Thoracic aorta (tissue), 2 donors: ENCODE data around the gene SLX4. TPM values are rescaled to one million over a fixed set of nuclear protein-coding genes. Genes with fewer than 3 reads are reported as not detected.

ENCODE experiments used
- ATAC-seq: fragments of 150-250 bp; one replicate; pipeline ENCODE4 v1.8.0; 2017; ENCODE audit warnings: low read depth; ENCODE audit not compliant: insufficient number of reproducible peaks, low FRiP score
- DNase-seq: peaks from one replicate; pipeline ENCODE4 v3.0.0-alpha.2; 2020; ENCODE audit warnings: low spot score
- H3K27ac ChIP-seq, 2 donors: fragments of 200-600 bp; sonication (generic); 1 replicate in 1 of 2; 2 replicates in 1 of 2; pipeline ENCODE4 v1.5.1; 2016; ENCODE audit warnings: mild to moderate bottlenecking in 2 of 2, moderate library complexity in 2 of 2
- H3K27me3 ChIP-seq: fragments of 200-600 bp; sonication (generic); replicated peaks from 2 replicates; pipeline ENCODE4 v1.6.0; 2016; ENCODE audit warnings: mild to moderate bottlenecking; ENCODE audit not compliant: insufficient read depth
- H3K36me3 ChIP-seq: fragments of 200-600 bp; sonication (generic); one replicate; pipeline ENCODE4 v1.5.1; 2016
- H3K4me1 ChIP-seq, 2 donors: fragments of 200-600 bp; sonication (generic); 1 replicate in 1 of 2; 2 replicates in 1 of 2; pipeline versions ENCODE4 v1.5.1 to v1.6.0; 2016; ENCODE audit warnings: low read depth in 2 of 2, mild to moderate bottlenecking in 1 of 2; ENCODE audit not compliant: control insufficient read depth in 1 of 2
- H3K4me3 ChIP-seq: fragments of 200-600 bp; sonication (generic); 2 replicates; pipeline ENCODE4 v1.5.1; 2016; ENCODE audit warnings: mild to moderate bottlenecking
- H3K9me3 ChIP-seq: fragments of 200-600 bp; sonication (generic); 2 replicates; pipeline ENCODE4 v1.5.1; 2016
- CTCF ChIP-seq: fragments of 200-600 bp; sonication (generic); IDR thresholded peaks from one replicate; pipeline ENCODE4 v1.5.1; 2019; ENCODE audit warnings: antibody characterized with exemption
- total RNA-seq, 2 donors: library from RNA; depleted of rRNA; stranded (reverse); fragments of >200 nt; gene quantifications; one replicate each; pipeline versions ENCODE4 v1.1.0 to v1.2.3, GENCODE V29; 2016

SLX4 gene
- total RNA-seq, 2 donors from 2014 or later: 6.9 to 7.8 TPM

- Histone ChIP-seq H3K4me1 (no peaks in the 10 kb centered on the region), H3K27ac (no peak overlapping the region), H3K27me3 (no peaks in the 10 kb centered on the region), H3K9me3 (no peaks in the 10 kb centered on the region), H3K36me3 (peaks cover 38% of the 10 kb centered on the region), H3K4me3 (no peak overlapping the region)
- no peak for DNase-seq
- no peak for ATAC-seq
- no peak for TF ChIP-seq CTCF
These were observed 44.2 kb upstream of the SLX4 start for GRCh38 chr16:3655396-3656159.

GRCh38 chr16:3655030-3655395 is 43.6 kb upstream of the SLX4 start:
- Histone ChIP-seq H3K4me1 (no peaks in the 10 kb centered on the region), H3K27ac (no peak overlapping the region), H3K9me3 (no peaks in the 10 kb centered on the region), H3K4me3 (no peak overlapping the region), H3K36me3 (peaks cover 38% of the 10 kb centered on the region), H3K27me3 (no peaks in the 10 kb centered on the region)
- no peak for ATAC-seq
- DNase-seq: no peak
- no peak for TF ChIP-seq CTCF

- Histone ChIP-seq H3K27ac (no peak within 1 kb of the TSS), H3K36me3 (peaks cover 35% of the 10 kb centered on the region), H3K9me3 (no peaks in the 10 kb centered on the region), H3K4me1 (no peaks in the 10 kb centered on the region), H3K27me3 (no peaks in the 10 kb centered on the region), H3K4me3 (no peak within 1 kb of the TSS)
- TF ChIP-seq CTCF: peak; percentile 52
- ATAC-seq (no peak), DNase-seq (no peak)
These were observed 43.0 kb upstream of the SLX4 start, which contains the start of gene DNASE1 for GRCh38 chr16:3654249-3654991. Gene DNASE1, plus strand, starts transcription at chr16:3654691. Its CDS starts 683 bp downstream, at chr16:3655374.

GRCh38 chr16:3652373-3653195 is 41.2 kb upstream of the SLX4 start:
- Histone ChIP-seq H3K27ac (no peak overlapping the region), H3K4me3 (no peak overlapping the region), H3K36me3 (peaks cover 30% of the 10 kb centered on the region), H3K4me1 (no peaks in the 10 kb centered on the region), H3K27me3 (no peaks in the 10 kb centered on the region), H3K9me3 (no peaks in the 10 kb centered on the region)
- DNase-seq (no peak), ATAC-seq (no peak)
- TF ChIP-seq CTCF: no peak
